Left colon (tissue), 2 donors: ENCODE data around the gene CDKN2B-AS1. TPM values are rescaled to one million over a fixed set of nuclear protein-coding genes. Genes with fewer than 3 reads are reported as not detected.

Experiments
- ATAC-seq: fragments of 200-7000 bp; cut with Tn5 transposase; one replicate; pipeline ENCODE4 v1.9.1; 2020; ENCODE audit warnings: mild to moderate bottlenecking, moderate library complexity
- DNase-seq, 2 donors: peaks; one replicate each; pipeline ENCODE4 v3.0.0-alpha.2; 2020
- intact Hi-C, 2 donors: fragments of 100-400 bp; cut with DNase I in 1 of 2; cut with micrococcal nuclease in 1 of 2; formaldehyde crosslinking; loops; one replicate each; pipeline versions ENCODE4 v1.11.2 to v1.14.0; 2022; cut with DNase I, micrococcal nuclease
- total RNA-seq, 2 donors: library from RNA; stranded (reverse); fragmentation: NEBNext Ultra II Directional; extraction: Animal tissue kit (Norgen Biotek cat#: 25700); gene quantifications; one replicate each; pipeline ENCODE4 v1.2.1, GENCODE V29; 2021
- donor health status: DM: no; HTN: no; CAD: no.
- donor health status: DM: yes; HTN: yes; CAD: no.

Gene CDKN2B-AS1
- total RNA-seq, 2 donors from 2014 or later: 108 to 124 TPM

- intact Hi-C loops: no loop called here
- DNase-seq (no peak), ATAC-seq (no peak)
Measured at GRCh38 chr9:22035591-22036011, 41.0 kb downstream of the CDKN2B-AS1 start.

- intact Hi-C loops: no loop called here
- no peak for DNase-seq
- ATAC-seq: no peak
Measured at GRCh38 chr9:22036866-22037626, 42.5 kb downstream of the CDKN2B-AS1 start.

GRCh38 chr9:22037954-22038690 lies 43.5 kb downstream of the CDKN2B-AS1 start:
- peak; percentile 51 for ATAC-seq
- intact Hi-C loops: no loop called here
- DNase-seq: no peak

DNA sequence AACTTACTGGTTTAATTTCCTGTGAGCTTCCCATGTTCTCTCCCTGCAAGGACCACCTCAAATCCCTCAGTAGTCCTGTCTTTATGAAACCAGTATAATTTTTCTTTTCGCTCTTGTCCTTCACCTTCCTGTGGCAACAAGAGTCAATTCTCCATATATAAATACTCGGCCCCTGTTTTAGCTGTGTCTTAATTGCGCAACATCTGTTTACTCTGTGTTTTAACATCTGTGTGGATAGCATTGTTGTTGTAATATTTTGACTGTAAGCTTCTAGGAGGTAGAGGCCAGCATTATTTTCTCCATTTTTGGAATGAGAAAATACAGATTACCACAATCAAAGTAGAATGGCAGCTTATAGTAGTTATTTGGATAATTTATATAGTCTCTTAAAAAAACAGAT lies 44.7 kb downstream of the CDKN2B-AS1 start:
- intact Hi-C loops: no loop called here
- ATAC-seq: no peak
- no peak for DNase-seq

DNA sequence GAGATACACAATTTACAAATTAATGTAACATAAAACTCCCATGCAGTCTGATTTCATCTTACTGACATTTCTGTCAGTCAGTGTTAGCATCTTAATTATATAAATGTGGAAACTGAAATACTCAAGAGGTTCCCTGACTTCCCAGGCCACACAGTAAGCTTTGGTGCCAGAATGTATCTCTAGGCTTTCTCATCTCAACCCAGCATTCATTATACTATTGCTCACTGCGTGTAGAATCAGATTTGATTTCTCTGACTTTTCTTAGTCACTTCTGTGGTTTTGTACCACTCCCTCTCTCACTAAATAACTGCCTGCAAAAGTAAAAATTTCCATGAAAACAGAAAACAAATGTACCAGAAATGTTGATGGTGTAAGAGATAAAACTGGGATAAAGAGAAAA lies 46.2 kb downstream of the CDKN2B-AS1 start:
- DNase-seq (no peak), ATAC-seq (no peak)
- intact Hi-C loops: no loop called here

DNA sequence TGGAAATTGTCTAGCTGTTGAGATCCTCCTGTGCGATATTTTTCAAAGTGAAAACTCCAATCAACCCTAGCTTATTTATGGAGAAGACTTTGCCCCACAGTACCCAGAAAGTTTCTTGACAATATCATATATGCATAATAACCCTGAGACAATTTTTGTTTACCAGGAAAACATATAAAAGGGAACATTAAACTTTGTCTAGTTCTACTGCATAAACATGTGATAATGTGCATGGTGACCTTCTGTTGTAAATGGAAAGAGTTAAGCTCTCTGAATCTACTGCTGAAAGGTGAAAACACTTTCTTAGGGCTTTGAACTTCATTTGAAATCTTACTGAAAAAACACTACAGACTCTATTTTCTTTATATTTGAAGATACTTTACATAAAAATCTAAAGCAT lies 46.8 kb downstream of the CDKN2B-AS1 start:
- intact Hi-C loops: no loop called here
- DNase-seq: no peak

DNA sequence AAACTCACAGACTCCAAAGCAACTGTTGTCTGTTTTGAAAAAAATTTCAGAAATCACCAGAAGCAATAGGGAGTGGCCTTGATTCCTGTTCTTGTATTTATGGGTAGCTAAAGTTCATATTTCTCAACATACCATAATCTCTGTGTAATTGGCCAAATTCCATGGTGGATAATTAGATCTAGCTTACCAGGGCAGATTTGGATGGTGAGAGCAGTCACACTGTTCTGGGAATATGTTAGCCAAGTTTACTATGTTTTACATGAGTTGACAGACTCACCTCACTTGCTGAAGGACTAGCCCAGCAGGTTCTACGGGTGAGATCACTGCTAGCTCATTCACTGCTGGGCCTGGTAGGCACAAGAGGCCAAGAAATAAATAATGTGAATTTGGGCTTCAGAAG lies 47.2 kb downstream of the CDKN2B-AS1 start:
- intact Hi-C loops: no loop called here
- peak; percentile 89 for ATAC-seq
- peak; percentile 80 to 82 for DNase-seq

More for the DNA sequence above, 46.8 kb downstream of the CDKN2B-AS1 start:
- ATAC-seq: peak; percentile 73

DNA sequence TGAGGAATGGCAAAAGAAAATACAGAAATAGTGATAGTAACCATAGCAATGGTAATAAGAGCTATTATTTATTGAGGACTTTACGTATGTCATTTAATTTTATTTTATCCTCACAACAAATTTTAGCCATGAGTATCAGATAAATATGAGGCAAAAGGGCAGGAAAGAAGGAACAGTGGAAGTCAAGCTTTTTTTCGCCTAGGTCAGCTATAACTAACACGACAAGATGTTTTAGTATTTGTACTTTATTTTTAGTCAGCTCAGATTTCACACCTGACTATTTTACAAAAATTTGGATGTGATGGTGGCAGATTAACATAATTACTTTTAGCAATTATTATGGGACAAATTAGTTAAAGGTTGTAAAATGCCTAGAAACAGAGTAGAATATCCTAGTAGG lies 49.3 kb downstream of the CDKN2B-AS1 start:
- intact Hi-C loops: no loop called here
- DNase-seq: no peak
- no peak for ATAC-seq

DNA sequence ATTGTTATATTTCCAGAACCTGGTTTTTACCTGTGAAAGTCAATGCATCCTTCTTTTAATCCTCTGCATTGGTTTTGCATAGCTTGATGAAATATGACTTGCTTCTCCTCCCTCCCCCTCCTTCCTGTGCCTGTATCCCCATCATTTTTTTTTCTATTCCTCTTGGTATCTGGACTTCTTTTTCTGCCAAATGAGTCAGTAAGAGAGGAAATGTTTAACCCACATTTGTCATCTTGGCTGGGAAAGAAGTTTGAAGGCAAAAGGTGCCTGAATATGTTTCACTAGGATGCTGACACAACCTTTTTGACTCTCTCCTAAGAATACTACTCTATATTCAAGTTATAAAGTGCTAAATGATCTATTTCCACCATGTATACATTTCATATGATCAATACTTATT lies 50.0 kb downstream of the CDKN2B-AS1 start:
- ATAC-seq (no peak), DNase-seq (no peak)
- intact Hi-C loops: no loop called here

GRCh38 chr9:22045423-22045822 lies 50.8 kb downstream of the CDKN2B-AS1 start:
- DNase-seq (no peak), ATAC-seq (no peak)
- intact Hi-C loops: no loop called here

GRCh38 chr9:22046243-22046885 lies 51.8 kb downstream of the CDKN2B-AS1 start:
- intact Hi-C loops: no loop called here
- ATAC-seq (no peak), DNase-seq (no peak)

DNA sequence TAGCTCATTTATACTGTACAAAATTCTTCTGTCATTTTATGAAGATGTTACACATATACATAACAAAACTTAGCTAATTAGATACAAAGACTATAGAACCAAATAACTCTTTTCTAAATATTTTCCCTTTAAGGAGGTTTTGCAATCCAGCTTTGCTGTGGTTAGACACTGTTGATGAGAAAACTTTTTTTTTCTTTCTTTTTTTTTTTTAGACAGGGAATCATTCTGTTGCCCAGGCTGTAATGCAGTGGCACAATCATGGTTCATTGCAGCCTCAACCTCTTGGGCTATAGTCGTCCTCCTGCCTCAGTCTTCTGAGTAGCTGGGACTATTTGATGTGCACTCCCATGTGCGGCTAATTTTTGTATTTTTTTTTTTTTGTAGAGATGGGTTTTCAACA lies 53.0 kb downstream of the CDKN2B-AS1 start:
- ATAC-seq (no peak), DNase-seq (no peak)
- intact Hi-C loops: no loop called here

GRCh38 chr9:22049411-22049810 lies 54.8 kb downstream of the CDKN2B-AS1 start:
- intact Hi-C loops: no loop called here
- ATAC-seq: no peak
- DNase-seq: no peak

GRCh38 chr9:22050924-22051323 lies 56.3 kb downstream of the CDKN2B-AS1 start:
- ATAC-seq: peak; percentile 49
- no peak for DNase-seq
- intact Hi-C loops: no loop called here

DNA sequence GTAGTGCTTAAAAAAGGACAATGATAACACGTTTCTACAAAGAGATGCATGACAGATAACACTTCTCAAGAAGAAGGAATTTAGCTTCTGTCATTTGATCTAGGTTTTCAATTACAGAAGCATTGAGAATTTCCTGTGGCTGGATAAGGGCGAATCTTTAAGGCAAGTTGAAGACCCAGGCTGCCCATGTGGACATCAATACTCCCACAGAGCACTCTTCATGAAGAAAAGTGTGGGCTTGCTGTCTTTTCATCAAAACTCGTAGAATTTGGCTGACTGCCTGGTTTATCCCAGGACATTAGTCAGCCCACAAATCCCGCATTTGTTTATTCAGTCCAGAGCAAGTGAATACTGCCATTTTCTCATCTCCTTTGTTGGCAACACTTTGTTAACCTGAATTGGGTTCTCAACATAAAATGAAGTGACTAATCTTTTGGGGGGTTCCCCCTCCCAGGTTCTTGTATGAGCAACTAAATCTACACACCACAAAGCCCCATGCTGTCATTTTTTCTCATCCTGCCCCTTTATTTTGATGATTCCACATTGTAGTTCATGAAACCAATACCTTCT lies 57.9 kb downstream of the CDKN2B-AS1 start:
- intact Hi-C loops: no loop called here
- DNase-seq: no peak
- no peak for ATAC-seq

DNA sequence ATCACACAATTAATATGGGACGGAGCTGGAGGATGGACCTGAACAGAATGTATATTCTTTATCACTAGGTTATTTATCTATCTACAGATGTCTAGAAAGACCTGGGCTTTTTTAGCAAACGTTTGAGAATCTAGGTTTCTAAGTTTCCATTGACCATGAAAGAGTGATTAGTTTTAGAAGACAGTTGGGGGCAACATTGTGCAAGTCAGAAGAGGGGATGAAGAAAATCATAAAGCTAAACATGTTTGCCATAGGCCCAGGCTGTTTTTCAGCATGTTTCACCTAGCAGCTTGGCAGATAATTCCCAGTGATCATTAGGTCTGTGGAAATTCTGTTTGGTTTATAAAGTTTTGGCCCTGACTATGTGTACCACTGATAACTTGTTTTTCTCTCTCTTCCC lies 58.6 kb downstream of the CDKN2B-AS1 start:
- no peak for ATAC-seq
- intact Hi-C loops: no loop called here

GRCh38 chr9:22054076-22054475 lies 59.5 kb downstream of the CDKN2B-AS1 start:
- DNase-seq (no peak), ATAC-seq (no peak)
- intact Hi-C loops: no loop called here

More for the DNA sequence above, 58.6 kb downstream of the CDKN2B-AS1 start:
- no peak for DNase-seq

DNA sequence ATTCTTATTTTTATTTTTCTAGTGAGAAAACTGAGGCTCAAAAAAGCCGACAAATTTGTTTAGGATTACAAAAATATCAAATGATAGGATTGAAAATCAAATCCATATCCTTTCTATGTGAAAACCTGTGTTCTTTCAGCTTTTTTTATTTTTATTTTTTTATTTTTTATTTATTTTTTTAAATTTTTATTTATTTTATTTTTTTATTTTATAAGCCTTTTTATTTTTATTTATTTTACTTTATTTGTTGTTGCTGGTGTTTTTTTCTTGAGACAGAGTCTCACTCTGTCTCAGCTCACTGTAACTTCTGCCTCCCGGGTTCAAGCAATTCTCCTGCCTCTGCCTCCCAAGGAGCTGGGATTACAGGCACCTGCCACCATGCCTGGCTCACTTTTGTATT lies 59.9 kb downstream of the CDKN2B-AS1 start:
- intact Hi-C loops: no loop called here
- ATAC-seq: no peak
- DNase-seq: no peak

DNA sequence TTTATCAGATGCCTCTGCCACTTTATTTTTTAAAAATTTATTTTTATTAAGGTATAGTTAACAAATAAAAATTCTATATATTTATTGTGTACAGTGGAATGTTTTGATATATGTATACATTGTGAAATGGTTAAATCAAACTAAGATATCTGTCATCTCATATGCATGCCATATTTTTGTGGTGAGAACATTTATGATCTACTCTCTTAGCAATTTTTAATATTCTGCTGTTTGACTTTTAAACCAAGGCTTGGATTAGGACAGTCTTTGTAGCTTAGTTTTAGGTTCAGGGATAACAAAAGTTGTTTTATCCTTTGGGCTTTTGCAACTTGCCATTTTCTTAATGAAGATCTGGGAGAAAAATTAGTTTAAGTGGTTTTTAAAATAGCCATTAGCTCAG lies 60.5 kb downstream of the CDKN2B-AS1 start:
- intact Hi-C loops: no loop called here
- no peak for DNase-seq
- ATAC-seq: no peak

DNA sequence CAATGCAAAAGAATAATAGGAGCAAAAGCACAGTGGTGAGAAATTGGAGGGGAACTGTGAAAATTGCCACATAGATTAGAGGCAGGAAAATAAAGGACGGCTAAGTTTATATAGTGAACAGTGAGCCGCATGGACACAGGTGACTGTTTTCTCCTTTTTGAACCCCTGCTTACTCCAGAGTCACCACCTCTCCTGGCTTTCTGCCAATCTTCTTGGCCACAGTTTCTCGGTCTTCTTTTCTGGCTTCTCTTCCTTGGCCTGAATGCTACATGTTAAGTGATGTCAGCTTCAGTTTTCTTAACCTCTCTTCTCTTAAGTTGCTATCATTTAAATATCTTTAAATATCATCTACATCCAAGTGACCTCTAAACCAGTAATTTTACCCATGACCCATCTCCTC lies 61.8 kb downstream of the CDKN2B-AS1 start:
- intact Hi-C loops: no loop called here
- no peak for ATAC-seq
- no peak for DNase-seq
